Urothelium cell line (cell line): Measurements from ENCODE around the gene FCMR.
"Not testable (repeated sequence)": the region's sequence is repeated elsewhere in the genome, so short reads cannot be mapped to it uniquely, and the experiment has no call there.

Source experiments
- DNase-seq: peaks from one replicate; pipeline ENCODE4 v3.0.0; 2011; ENCODE audit warnings: low spot score, mixed read lengths
- FAIRE-seq: peaks from 2 replicates; lab custom pipeline; 2011; peaks lifted over from hg19 to GRCh38; lab: Jason Lieb, UNC

Gene FCMR

DNA sequence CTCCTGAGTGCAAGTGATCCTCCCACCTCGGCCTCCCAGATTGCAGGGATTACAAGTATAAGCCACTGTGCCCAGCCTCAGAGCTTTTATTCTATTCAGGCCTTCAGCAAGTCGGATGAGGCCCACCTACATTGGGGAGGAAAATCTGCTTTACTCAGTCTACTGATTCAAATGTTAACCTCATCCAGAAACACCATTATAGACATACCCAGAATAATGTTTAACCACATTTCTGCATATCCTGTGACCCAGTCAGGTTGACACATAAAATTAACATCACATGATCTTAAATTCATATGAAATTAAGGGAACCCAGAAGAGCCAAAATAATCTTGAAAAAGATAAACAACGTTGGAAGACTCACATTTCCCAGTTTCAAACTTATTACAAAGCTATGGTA lies 41.4 kb downstream of the FCMR start:
- no peak for FAIRE-seq
- no peak for DNase-seq

DNA sequence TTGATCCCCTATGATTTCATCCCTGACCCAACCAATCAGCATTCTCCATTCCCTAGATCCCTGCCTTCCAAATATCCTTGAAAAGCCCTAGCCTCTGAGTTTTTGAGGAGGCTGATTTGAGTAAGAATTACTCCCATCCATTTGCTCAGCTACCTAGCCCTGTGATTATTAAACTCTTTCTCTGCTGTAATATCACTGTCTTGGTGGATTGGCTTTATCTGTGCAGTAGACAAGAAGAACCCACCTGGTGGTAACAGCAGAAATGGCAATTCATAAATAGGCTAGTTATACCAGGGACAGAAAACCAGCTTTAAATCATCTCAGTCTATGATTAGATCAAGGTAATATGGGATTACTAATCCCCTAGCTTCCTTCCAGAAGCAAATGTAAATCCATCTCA lies 43.3 kb downstream of the FCMR start:
- DNase-seq: no peak
- no peak for FAIRE-seq

DNA sequence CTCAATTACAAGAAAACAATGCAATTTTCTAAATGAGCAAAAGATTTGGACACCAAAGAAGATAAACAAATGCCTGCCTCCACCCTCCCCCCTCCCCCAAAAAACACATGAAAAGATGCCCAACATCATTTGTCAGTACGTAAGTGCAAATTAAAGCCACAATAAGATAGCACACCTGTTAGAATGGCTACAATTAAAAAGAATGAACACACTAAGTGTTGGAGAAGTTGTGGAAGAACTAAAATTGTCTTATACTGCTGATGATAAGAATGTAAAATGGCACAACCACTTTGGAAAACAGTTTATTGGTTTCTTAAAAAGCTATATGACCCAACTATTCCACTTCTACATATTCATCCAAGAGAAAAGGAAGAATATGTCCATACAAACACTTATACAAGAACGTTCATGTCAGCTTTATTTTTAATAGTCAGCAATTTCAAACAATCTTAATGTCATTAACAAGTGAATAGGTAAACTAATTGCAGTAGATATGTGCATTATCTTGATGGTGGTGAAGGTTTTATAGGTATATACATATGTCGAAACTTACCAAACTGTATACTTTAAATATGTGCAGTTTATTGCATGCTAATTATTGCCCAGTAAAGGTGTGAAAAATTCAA lies 45.9 kb downstream of the FCMR start:
- no peak for FAIRE-seq
- no peak for DNase-seq

DNA sequence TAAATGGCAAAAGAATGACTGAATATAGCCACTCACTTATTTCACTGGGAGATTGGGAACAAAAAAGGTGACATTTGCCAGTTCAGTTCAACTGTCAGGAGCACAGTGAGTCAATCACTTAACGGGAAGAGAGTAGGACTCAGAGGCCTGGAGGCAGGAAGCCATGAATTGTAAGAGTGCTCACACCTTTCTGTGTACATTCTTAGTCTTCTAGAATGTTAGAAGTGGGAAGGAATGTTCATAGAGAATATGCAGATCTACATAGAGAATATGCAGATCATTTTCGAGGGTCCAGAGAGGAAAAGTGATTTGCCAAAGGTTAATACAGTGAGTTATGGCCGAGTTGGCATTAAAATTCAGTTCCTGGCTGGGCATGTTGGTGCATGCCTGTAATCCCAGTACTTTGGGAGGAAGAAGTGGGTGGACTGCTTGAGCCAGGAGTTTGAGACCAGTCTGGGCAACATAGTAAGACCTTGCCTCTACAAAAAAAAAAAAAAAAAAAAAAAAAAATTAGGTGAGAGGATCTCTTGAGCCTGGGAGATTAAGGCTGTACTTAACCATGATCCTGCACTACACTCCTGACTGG lies 48.0 kb downstream of the FCMR start:
- FAIRE-seq: no peak
- no peak for DNase-seq

DNA sequence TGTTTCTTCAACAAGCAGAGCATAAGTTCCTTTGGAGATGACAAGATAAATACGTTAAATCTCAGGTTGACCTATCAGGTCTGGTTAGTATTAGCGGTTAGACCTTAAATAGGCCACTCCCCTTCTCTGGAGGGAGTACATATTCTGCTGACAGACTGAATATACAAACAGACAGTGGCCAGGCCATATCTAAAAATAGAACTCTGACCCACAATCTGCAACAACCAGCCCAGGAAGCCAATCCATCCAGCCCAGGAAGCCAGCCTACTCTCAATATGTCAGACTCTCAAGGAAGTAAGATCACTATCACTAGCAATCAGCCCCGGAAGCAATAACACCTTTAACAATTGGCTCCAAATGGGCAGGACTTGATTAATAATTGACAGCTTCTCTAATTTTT lies 49.6 kb downstream of the FCMR start:
- DNase-seq (no peak), FAIRE-seq (no peak)

DNA sequence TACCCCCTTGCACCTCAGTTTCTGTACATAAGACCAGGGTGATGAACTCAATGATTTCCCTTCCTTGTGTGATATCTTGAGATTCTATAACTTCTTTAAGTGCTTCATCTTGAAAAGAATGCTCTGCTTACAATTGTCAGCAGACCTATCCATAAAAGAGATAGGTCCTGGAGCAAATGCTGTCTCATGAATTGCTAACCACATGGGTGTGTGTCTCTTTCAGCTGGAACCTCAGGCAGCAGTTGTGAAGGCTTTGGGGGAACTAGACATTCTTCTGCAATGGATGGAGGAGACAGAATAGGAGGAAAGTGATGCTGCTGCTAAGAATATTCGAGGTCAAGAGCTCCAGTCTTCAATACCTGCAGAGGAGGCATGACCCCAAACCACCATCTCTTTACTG lies 53.5 kb downstream of the FCMR start:
- no peak for FAIRE-seq
- DNase-seq: no peak

DNA sequence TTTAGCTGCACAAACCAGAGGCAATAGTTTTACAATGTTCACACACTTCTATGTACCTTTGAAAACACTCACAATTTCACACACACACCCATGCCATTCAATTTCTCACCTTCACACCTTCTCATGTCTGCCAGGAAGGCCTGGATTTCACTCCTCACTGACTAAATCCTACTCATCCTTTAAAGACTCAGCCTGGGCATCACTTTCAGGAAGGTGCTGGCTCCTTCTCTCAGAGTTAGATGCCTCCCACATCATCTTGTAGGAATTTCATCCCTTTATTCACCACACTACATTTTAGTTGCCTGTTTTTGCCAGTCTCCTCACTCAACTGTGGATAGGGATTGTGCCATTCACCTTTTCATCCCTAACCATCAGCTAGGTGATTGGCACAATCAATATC lies 54.0 kb downstream of the FCMR start:
- DNase-seq (no peak), FAIRE-seq (no peak)

DNA sequence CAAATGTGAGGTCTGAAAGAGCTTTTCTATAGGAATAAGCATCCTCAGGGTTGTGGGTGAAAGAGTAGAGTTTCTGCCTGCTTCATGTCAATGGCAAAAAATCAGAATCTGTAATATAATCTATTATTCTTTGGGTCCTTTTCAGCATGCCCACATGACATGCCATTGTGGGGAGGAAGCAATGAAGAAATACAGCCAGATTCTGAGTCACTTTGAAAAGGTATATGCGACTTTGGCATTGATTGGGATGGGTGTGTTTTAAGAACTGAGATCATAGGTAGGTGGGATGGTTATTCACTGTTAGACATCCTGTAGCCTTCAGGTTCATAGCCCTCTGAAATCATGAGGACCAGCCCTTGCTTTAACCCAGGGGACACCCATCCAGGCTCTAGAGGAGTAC lies 54.5 kb downstream of the FCMR start:
- no peak for DNase-seq
- no peak for FAIRE-seq

DNA sequence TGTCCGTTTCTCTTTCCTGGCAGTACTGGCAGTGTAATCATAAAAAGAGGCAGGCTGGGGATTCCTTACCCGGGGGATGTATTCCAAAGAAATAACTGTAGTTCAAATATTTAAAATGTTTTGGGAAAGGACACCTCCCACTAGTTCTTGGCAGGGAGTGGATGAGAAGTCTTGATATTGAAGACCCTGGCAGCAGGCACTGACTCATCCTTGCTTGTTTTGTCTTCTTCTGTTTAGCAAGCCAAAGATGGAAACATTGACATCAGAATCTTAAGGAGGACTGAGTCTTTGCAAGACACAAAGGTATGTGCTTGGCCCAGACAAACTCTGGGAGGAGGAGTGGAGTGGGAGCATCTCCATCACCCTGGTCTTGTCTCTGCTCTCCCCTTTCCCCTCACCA lies 55.7 kb downstream of the FCMR start:
- FAIRE-seq (no peak), DNase-seq (no peak)

DNA sequence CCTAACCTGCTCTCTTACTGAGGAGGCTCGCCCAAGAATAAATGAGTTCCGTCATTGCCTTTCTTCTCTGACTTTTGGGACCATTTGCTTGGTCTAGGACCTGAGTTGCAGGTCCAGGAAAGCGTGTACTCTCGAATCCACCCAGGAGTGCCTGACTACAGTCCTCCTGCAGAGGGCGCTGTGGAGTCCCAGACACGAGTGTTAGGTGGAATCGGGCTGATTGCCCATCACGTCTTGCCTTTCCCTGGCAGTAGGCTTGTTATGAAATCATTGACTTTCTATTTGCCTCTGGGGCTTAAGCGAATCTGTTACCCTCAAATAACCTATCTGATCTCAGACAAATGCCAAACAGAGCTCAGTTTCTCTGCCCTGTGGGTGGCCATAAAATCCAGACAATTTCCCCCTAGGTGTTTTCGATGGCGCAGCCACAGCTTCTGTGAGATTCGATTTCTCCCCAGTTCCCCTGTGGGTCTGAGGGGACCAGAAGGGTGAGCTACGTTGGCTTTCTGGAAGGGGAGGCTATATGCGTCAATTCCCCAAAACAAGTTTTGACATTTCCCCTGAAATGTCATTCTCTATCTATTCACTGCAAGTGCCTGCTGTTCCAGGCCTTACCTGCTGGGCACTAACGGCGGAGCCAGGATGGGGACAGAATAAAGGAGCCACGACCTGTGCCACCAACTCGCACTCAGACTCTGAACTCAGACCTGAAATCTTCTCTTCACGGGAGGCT lies 56.6 kb downstream of the FCMR start, which contains the start of gene IL20:
TSS of gene IL20 (plus strand) at position 685 of the 733 bp plus-strand sequence. CDS start 230 bp downstream, outside the sequence.
- no peak for FAIRE-seq
- peak; percentile 75 for DNase-seq

DNA sequence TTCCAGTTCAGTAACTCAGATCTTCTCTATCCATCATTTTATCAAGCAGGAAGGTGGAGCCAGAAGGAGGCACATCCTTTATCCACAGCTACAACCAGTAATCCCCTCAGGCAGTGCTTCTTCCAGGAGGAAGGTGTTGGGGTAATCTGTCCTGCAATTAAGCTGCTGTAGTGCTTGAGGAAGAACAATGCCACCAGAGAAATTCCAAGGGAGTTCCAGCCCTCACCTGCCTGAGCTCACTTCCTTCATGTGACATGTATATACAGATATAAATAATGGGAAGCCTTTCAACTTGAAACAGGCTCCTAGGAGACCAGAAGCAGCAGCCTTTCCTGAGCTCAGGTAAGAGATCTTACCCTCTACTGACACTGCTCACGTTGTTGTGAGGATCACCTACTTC lies 58.5 kb downstream of the FCMR start:
- FAIRE-seq (no peak), DNase-seq (no peak)

DNA sequence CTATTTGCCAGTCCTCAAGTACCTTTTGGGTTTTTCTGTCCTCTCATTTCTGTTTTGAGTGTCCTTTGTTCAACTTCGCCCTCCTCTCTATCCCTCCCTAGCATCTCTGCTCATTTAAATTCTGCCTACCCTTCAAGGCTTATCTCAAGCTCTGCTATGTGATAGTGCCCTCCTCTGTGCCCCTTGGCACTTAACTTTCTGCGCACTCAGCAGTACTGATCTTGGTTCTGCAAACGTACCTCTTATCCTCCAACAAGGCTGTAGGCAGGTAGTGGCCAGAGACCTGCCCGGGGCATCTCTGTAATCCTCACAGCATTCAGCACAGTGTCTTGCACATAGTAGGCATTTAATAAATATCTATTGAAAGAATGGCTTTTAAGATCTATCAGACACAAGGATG lies 61.6 kb downstream of the FCMR start:
- FAIRE-seq: no peak
- DNase-seq: no peak

DNA sequence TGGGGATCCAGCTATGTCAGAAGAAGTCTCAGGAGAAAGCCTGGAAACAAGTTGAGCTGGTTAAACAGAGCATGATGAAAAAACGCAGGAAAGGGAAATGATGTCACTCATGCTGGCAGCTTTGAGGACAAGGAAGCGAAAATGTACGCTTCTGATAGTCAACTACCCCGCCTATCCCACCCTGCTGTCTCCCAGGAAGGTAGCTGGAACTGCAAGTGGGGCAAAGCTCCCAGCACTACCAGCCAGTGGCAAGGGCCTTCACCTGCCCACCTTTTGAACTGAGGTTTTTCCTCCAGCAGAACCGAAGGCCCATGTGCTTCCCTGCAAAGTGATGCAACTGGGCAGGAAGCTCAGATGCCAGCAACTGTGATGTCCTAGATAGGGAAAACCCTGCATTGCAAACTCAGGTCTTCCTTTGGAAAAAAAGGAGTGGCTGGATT lies 62.6 kb downstream of the FCMR start:
- FAIRE-seq: no peak
- DNase-seq: no peak

DNA sequence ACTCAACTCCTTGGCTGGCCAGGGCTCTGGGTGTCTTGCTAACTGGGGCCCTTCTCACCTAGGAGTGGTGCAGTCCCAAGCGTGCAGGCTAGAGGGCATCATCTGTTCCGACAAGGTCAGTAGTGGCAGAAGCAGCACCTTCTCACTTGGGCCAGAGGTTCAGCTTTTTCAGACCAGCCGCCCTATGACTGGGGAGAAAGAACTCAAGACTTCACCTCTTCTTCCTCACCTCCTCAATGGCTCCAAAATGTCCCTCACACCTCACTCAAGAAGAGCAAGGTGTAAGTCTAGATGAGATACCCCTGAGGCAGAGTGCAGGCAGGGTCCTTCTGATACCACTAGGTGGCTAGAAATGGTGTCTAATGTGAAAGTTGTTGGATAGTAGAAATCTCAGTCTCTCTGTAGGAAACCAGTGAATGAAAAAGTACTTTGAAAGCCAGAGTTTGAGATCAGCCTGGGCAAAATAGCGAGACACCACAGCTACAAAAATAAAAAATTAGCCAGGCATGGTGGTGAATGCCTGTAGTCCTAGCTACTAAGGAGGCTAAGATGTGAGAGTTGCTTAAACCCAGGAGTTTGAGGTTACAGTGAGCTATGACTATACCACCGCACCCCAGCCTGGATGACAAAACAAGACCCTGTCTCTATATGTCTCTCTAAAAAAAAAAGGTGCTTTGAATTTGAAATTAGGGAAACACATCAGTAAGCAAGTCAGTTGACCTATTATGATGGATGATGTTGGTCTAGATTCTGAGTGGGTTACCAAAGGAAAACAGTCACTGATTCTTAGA lies 64.9 kb downstream of the FCMR start:
- FAIRE-seq (no peak), DNase-seq (no peak)

DNA sequence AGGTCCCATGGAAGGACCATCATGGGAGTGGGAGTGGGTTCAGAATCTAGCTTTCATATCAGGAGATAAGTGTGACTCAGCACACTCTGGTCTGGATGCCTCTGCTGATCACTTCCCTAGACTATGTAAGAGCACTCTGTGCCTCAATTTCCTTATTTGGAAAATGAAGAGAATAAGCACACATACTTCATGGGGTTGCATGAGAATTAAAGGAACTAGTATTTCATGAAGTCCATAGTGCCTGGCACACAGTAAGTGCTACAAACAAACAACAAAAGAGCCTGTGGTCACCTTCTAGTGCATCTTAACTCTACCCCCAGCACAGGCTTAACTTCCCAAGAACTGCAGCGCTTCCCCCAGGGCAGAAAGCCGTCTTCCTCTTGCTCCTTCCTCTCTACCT lies 65.9 kb downstream of the FCMR start:
- FAIRE-seq (no peak), DNase-seq (no peak)

DNA sequence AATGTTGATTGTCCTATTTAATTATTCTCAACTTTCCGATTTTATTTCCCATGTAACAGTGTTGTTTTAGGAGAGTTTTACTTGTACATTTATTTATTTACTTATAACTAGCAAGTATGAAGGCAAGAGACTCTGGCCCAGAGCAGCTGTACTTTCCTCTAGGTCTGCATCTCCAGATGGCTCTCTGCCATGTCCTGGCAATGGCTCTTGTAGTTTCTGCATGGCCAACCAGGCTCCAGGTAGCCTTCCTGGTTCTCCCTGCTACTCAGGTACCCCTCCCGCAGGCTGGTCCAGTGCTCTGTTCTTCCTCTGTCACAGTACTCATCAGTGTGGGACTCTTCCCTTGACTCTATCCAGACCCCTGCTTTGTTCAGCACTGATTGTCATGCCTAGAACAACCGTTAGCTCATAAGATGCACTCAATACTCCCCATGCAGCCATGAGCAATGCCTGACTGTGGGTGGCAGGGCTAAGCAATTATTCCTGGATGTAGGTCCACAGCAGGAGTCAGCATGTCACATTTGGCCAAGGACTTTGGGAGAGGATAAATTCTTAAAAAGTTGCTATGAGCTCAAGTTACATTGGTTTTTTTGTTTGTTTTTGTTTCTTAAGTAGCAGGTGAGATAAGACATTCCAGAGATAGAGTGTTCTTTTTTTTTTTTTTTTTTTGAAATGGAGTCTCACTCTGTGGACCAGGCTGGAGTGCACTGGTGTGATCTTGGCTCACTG lies 67.2 kb downstream of the FCMR start:
- FAIRE-seq (no peak), DNase-seq (no peak)

DNA sequence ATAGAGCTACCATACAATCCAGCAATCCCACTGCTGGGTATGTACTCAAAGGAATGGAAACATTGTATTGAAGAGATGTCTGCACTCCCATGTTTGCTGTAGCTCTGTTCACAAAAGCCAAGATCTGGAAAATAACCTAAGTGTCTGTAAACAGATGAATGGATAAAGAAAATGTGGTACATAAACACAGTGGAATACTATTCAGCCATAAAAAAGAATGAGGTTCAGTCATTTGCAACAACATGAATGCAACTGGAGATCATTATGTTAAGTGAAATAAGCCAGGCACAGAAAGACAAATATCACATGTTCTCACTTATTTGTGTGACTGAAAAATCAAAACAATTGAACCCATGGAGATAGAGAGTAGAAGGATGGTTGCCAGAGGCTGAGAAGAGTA lies 68.0 kb downstream of the FCMR start:
- not testable (repeated sequence) for DNase-seq, FAIRE-seq
